ENCODE data around the gene SEMA3C.

SEMA3C gene

GRCh38 chr7:80922253-80923049 is 3.6 kb upstream of the SEMA3C start:
- no peak for TF ChIP-seq ZBTB7A (IDR thresholded peaks at IDR 0.05; ENCODE audit: low read depth)
- TF ChIP-seq RAD21 (IDR thresholded peaks at IDR 0.05; ENCODE audit: low read depth): no peak
- peak; percentile 85 for TF ChIP-seq CEBPB (IDR thresholded peaks at IDR 0.05)
- no peak; the same call in 1 of the 2 replicates for TF ChIP-seq FOXM1 (IDR thresholded peaks at IDR 0.05; ENCODE audit: borderline replicate concordance, low read depth)
- no peak for TF ChIP-seq YY1 (IDR thresholded peaks at IDR 0.05; ENCODE audit: low read depth)
- TF ChIP-seq EP300 (IDR thresholded peaks at IDR 0.05; ENCODE audit: borderline replicate concordance): no peak; the same call in 1 of the 2 replicates
- TF ChIP-seq CREB1 (IDR thresholded peaks at IDR 0.05; ENCODE audit: low read depth): no peak
- no peak for TF ChIP-seq EGR1 (IDR thresholded peaks at IDR 0.05)
- TF ChIP-seq TAF1 (IDR thresholded peaks at IDR 0.05; ENCODE audit: low read depth): no peak

GRCh38 chr7:80921130-80921529 is 2.3 kb upstream of the SEMA3C start:
- TF ChIP-seq RAD21 (IDR thresholded peaks at IDR 0.05; ENCODE audit: low read depth): no peak
- TF ChIP-seq USF1 (IDR thresholded peaks at IDR 0.05): no peak
- TF ChIP-seq MAX (IDR thresholded peaks at IDR 0.05): no peak
- TF ChIP-seq TEAD4 (IDR thresholded peaks at IDR 0.05): no peak
- TF ChIP-seq TAF1 (IDR thresholded peaks at IDR 0.05; ENCODE audit: low read depth): no peak
- no peak for TF ChIP-seq NFIC (IDR thresholded peaks at IDR 0.05)
- TF ChIP-seq FOXM1 (IDR thresholded peaks at IDR 0.05; ENCODE audit: borderline replicate concordance, low read depth): no peak

- TF ChIP-seq REST (IDR thresholded peaks at IDR 0.05; ENCODE audit: low read depth) (no peak), CEBPB (IDR thresholded peaks at IDR 0.05) (no peak), EGR1 (IDR thresholded peaks at IDR 0.05) (no peak), CREB1 (IDR thresholded peaks at IDR 0.05; ENCODE audit: low read depth) (no peak), EP300 (IDR thresholded peaks at IDR 0.05; ENCODE audit: borderline replicate concordance) (no peak), USF1 (IDR thresholded peaks at IDR 0.05) (no peak), TCF12 (IDR thresholded peaks at IDR 0.05; ENCODE audit: low read depth) (no peak), MAX (IDR thresholded peaks at IDR 0.05) (no peak), TAF1 (IDR thresholded peaks at IDR 0.05; ENCODE audit: low read depth) (no peak), TEAD4 (IDR thresholded peaks at IDR 0.05) (no peak)
These were observed 452 bp downstream of the SEMA3C start for GRCh38 chr7:80918399-80918798.

- peak; percentile 54 for TF ChIP-seq NFIC (IDR thresholded peaks at IDR 0.05)
- TF ChIP-seq REST (IDR thresholded peaks at IDR 0.05; ENCODE audit: low read depth): no peak
- peak; percentile 46; the same call in 1 of the 2 replicates for TF ChIP-seq EP300 (IDR thresholded peaks at IDR 0.05; ENCODE audit: borderline replicate concordance)
- peak; percentile 56 for TF ChIP-seq RAD21 (IDR thresholded peaks at IDR 0.05; ENCODE audit: low read depth)
These were observed 1.8 kb downstream of the SEMA3C start for GRCh38 chr7:80916770-80917741.

- TF ChIP-seq RAD21 (IDR thresholded peaks at IDR 0.05; ENCODE audit: low read depth) (no peak), TEAD4 (IDR thresholded peaks at IDR 0.05) (no peak), EP300 (IDR thresholded peaks at IDR 0.05; ENCODE audit: borderline replicate concordance) (no peak), CREB1 (IDR thresholded peaks at IDR 0.05; ENCODE audit: low read depth) (no peak), YY1 (IDR thresholded peaks at IDR 0.05; ENCODE audit: low read depth) (no peak), REST (IDR thresholded peaks at IDR 0.05; ENCODE audit: low read depth) (no peak), ZBTB7A (IDR thresholded peaks at IDR 0.05; ENCODE audit: low read depth) (no peak), TCF12 (IDR thresholded peaks at IDR 0.05; ENCODE audit: low read depth) (no peak), CEBPB (IDR thresholded peaks at IDR 0.05) (no peak), NFIC (IDR thresholded peaks at IDR 0.05) (no peak), USF1 (IDR thresholded peaks at IDR 0.05) (no peak), EGR1 (IDR thresholded peaks at IDR 0.05) (no peak), FOXM1 (IDR thresholded peaks at IDR 0.05; ENCODE audit: borderline replicate concordance, low read depth) (no peak), MAX (IDR thresholded peaks at IDR 0.05) (no peak), TAF1 (IDR thresholded peaks at IDR 0.05; ENCODE audit: low read depth) (no peak)
These were observed 8.6 kb downstream of the SEMA3C start for GRCh38 chr7:80910228-80910627.

Data from Ishikawa (cell line).